Heart right ventricle (tissue), 16 donors: Measurements from ENCODE around the gene OR8B3. TPM values are rescaled to one million over a fixed set of nuclear protein-coding genes. Genes with fewer than 3 reads are reported as not detected.

Experiments
- ATAC-seq, 8 donors: fragments of 200-7000 bp; cut with Tn5 transposase; one replicate each; pipeline ENCODE4 v1.9.1; 2020; ENCODE audit warnings: mild to moderate bottlenecking in 8 of 8, moderate library complexity in 8 of 8, moderate number of reproducible peaks in 1 of 8
- DNase-seq, 2 donors: peaks; one replicate each; pipeline ENCODE4 v3.0.0-alpha.2; 2020
- H3K27ac ChIP-seq, 10 donors: fragments of 200-600 bp; sonication (generic) in 2 of 10; one replicate each; pipeline versions ENCODE4 v1.5.0 to v1.8.0; 2020 to 2022; ENCODE audit warnings: mild to moderate bottlenecking in 3 of 10
- H3K27me3 ChIP-seq, 7 donors: fragments of 200-600 bp; one replicate each; pipeline ENCODE4 v1.8.0; 2021 to 2022; ENCODE audit warnings: mild to moderate bottlenecking in 2 of 7
- H3K36me3 ChIP-seq, 9 donors: fragments of 200-600 bp; sonication (generic) in 1 of 9; one replicate each; pipeline versions ENCODE4 v1.5.0 to v1.8.0; 2020 to 2022; ENCODE audit warnings: mild to moderate bottlenecking in 2 of 9
- H3K4me1 ChIP-seq, 9 donors: fragments of 200-600 bp; sonication (generic) in 1 of 9; one replicate each; pipeline versions ENCODE4 v1.5.0 to v1.8.0; 2020 to 2022; ENCODE audit warnings: mild to moderate bottlenecking in 4 of 9
- H3K4me3 ChIP-seq, 10 donors: fragments of 200-600 bp; sonication (generic) in 2 of 10; one replicate each; pipeline versions ENCODE4 v1.5.0 to v1.8.0; 2020 to 2022; ENCODE audit warnings: mild to moderate bottlenecking in 7 of 10, moderate library complexity in 2 of 10
- H3K9me3 ChIP-seq, 11 donors: fragments of 200-600 bp in 10 of 11; sonication (generic) in 2 of 11; one replicate each; pipeline versions ENCODE4 v1.5.0 to v1.8.0; 2013 to 2022; ENCODE audit warnings: mild to moderate bottlenecking in 2 of 11, control low read depth in 1 of 11, moderate library complexity in 1 of 11
- CTCF ChIP-seq, 9 donors: fragments of 200-600 bp; sonication (generic) in 2 of 9; IDR thresholded peaks; one replicate each; pipeline versions ENCODE4 v1.5.0 to v1.8.0; 2021 to 2022; ENCODE audit warnings: antibody characterized with exemption in 9 of 9, mild to moderate bottlenecking in 5 of 9, moderate library complexity in 1 of 9
- WGBS, 2 donors: extraction: QIAGEN DNeasy Blood & Tissue Kit; methylation state at CpG; one replicate each; pipeline ENCODE4 v1.1.7; 2013; ENCODE audit warnings: inconsistent platforms in 1 of 2; 5-methylcytosine and 5-hydroxymethylcytosine counted together
- intact Hi-C, 10 donors: fragments of 100-400 bp; cut with DNase I; formaldehyde crosslinking; loops; one replicate each; pipeline versions ENCODE4 v1.11.1 to v1.14.2; 2022
- long read RNA-seq, 3 donors: library from polyadenylated mRNA; unstranded; transcript quantifications; one replicate each; pipeline ENCODE4 v2.0.0, GENCODE V29; 2020 to 2021
- polyA plus RNA-seq, 2 donors: library from polyadenylated mRNA; stranded (reverse); fragments of 200-250 nt; gene quantifications; one replicate each; pipeline ENCODE4 v1.2.3, GENCODE V29; 2013
- total RNA-seq, 10 donors: library from RNA; stranded (reverse); fragmentation: NEBNext Ultra II Directional in 3 of 10; extraction: Animal tissue kit (Norgen Biotek cat#: 25700) in 3 of 10; gene quantifications; one replicate each; pipeline versions ENCODE4 v1.2.1 to v1.2.4, GENCODE V29; 2021 to 2023
- donor health status: Arrhythmogenic right ventricular cardiomyopathy.
- donor health status: ischemic (EF 13 %, LVEDD 7.1; RV severe dilation, severe dysfunction).
- donor health status: healthy with polysubstance abuse.
- donor health status: DM: no; HTN: yes; CAD: no.
- donor health status: DM: no; HTN: no; CAD: no.
- donor health status: ischemic (EF 25% LVEDD 6.9; RV normal size, moderate dysfunction).
- donor health status: ischemic (EF 25% LVEDD 5.7; RV mildly dilated, moderate dysfunction).
- donor health status: healthy.
- donor health status: DM: yes; HTN: yes; CAD: no.
- donor health status: Ischemic cardiomyopathy.
- donor health status: ischemic (EF 35%, LVEDD 5.7; RV mildly dilated, moderate dysfunction).
- donor health status: nonischemic (EF 11% LVEDD 7.7; RV severe dilation, severe dysfunction).
- donor health status: DM: yes; HTN: yes; CAD: no.
- donor health status: PGD.
- donor health status: ischemic (EF 29% LVEDD 5.4; RV normal size, mild dysfunction).
- donor health status: nonischemic (EF 23%, LVEDD 6.1; RV moderate dilation, normal function).

OR8B3 gene
- total RNA-seq: not detected
- polyA plus RNA-seq: not detected
- long read RNA-seq, donor 1: 0 reads
- long read RNA-seq, donor 2: 0 reads
- long read RNA-seq, donor 3: 0 reads

GRCh38 chr11:124398924-124399323 is at the start of gene OR8B3:
Gene OR8B3, minus strand, starts transcription at chr11:124399024. Its CDS starts 1,673 bp downstream, at chr11:124397351.
- no peak for ATAC-seq
- Histone ChIP-seq H3K4me3 (no peak within 1 kb of the TSS), H3K27me3 (no peaks in the 10 kb centered on the region), H3K9me3 (no peaks in the 10 kb centered on the region), H3K36me3 (no peaks in the 10 kb centered on the region), H3K27ac (no peak within 1 kb of the TSS), H3K4me1 (no peaks in the 10 kb centered on the region)
- no peak for TF ChIP-seq CTCF (IDR thresholded peaks at IDR 0.05)
- intact Hi-C loops: no loop called here
- no peak for DNase-seq

DNA sequence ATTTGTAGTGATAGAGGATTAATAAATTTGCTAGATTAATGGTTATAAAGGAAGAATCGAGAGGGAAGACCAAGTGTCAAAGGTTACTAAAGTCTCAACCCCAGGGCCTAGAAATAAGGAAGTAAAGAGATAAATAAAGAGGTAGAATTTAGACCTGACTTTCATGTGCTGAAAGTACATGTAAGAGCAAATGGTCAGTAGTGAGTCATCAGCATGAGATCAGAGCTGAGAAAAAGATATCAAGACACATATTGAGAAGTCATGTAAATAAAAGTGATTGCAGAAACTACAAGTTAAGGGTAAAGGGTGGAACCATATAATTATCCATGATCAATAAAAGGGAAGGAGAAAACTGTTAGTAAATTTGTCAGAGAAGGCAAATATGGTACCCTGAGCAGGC is 48.1 kb upstream of the OR8B3 start:
- H3K4me1 ChIP-seq: no peaks in the 10 kb centered on the region
- H3K4me3 ChIP-seq: no peak overlapping the region
- no peak for ATAC-seq
- H3K27ac ChIP-seq: no peak overlapping the region
- DNase-seq: no peak
- intact Hi-C loops: no loop called here
- no peak for TF ChIP-seq CTCF (IDR thresholded peaks at IDR 0.05)
- peaks cover 0 to 9% (median 0%) of the 10 kb centered on the region in 11 donors for H3K9me3 ChIP-seq
- WGBS, 2 donors: 78 to 88% methylated on average over 1 of the region's 1 CpG
- H3K36me3 ChIP-seq: no peaks in the 10 kb centered on the region
- H3K27me3 ChIP-seq: no peaks in the 10 kb centered on the region

DNA sequence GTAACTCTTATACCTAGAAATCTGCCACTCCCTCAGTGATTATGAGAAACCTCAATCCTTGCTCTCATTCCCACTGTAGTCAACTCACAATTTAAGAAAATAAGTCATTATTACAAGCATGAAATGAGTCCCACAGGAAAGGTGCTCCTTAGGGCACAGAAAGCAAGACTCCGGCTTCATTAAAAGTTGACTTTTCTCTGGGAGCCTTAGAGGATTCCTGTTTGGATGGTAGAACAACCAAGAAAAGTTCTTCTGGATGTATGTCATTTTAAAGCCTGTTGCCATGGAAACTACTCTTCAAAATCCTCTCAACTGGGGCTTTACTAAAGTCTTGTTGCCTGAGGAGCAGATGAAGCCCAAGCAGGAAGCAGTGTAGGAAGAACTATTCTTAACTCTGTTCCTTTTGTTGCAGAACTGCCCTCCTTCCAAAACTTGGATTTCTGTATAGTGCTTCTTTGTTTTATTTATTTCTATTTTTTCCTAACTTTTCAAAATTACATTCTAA is 46.9 kb upstream of the OR8B3 start, which contains the start of gene OR8B8:
OR8B8 (minus strand) TSS at position 51 of the 505 bp plus-strand sequence. CDS start 4,611 bp downstream, outside the sequence.
- intact Hi-C loops: no loop called here
- ATAC-seq: no peak
- no peaks in the 10 kb centered on the region for H3K36me3 ChIP-seq

DNA sequence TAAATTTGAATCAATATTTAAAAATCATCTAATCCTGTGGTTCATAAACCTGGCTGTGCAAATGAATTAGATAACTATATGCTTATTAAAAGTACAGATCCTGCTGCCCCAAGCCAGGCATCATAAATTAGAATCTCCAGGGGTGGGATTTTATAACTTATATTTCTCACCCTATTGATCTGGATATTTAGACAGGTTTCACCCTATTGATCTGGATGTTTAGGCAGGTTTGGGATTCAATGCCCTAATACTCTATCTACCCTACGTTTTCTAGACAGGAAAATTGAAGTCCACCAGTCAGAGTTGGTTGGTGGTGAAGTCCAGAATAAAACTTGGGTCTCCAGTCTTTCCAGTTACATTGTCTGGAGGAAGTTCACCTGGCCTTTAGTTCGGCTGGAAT is 44.0 kb upstream of the OR8B3 start:
- WGBS, 2 donors: 78 to 81% methylated on average over 2 of the region's 2 CpGs
- no peak overlapping the region for H3K27ac ChIP-seq
- no peak for TF ChIP-seq CTCF (IDR thresholded peaks at IDR 0.05)

More for the DNA sequence above, 46.9 kb upstream of the OR8B3 start, which contains the start of gene OR8B8:
- TF ChIP-seq CTCF (IDR thresholded peaks at IDR 0.05): no peak
- DNase-seq: no peak
- Histone ChIP-seq H3K4me3 (no peak within 1 kb of the TSS), H3K27me3 (peaks cover 0 to 6% (median 0%) of the 10 kb centered on the region in 7 donors), H3K4me1 (no peaks in the 10 kb centered on the region), H3K9me3 (peaks cover 0 to 8% (median 0%) of the 10 kb centered on the region in 11 donors), H3K27ac (no peak within 1 kb of the TSS)
- 91 to 100% methylated on average over 1 of the region's 1 CpG for WGBS, 2 donors

More for the DNA sequence above, 44.0 kb upstream of the OR8B3 start:
- Histone ChIP-seq H3K4me3 (no peak overlapping the region), H3K27me3 (peaks cover 0 to 6% (median 0%) of the 10 kb centered on the region in 7 donors), H3K9me3 (no peaks in the 10 kb centered on the region), H3K4me1 (no peaks in the 10 kb centered on the region), H3K36me3 (no peaks in the 10 kb centered on the region)
- intact Hi-C loops: loop anchor here in 1 of 10 donors (1.0 kb wide), 1 partner anchor 144 kb away; no protein-coding TSS in a partner anchor
- DNase-seq (no peak), ATAC-seq (no peak)
